HL-60 (cell line): ENCODE data around the gene ZNF747.

Experiments used
- CTCF ChIP-seq: IDR thresholded peaks from one replicate; pipeline ENCODE4 v1.5.1; 2011; ENCODE audit warnings: low read length, control low read depth, inconsistent platforms; ENCODE audit not compliant: insufficient read depth
- REST ChIP-seq: IDR thresholded peaks from 2 replicates; pipeline ENCODE4 v1.6.1; 2012; ENCODE audit warnings: low read depth; ENCODE audit not compliant: insufficient replicate concordance

- TF ChIP-seq CTCF = no peak
- no peak for TF ChIP-seq REST
Measured at GRCh38 chr16:30566531-30566930, 31.9 kb upstream of the ZNF747 start.
